OCI-LY1 (cell line): ENCODE results near the gene CD3E.

Source experiments
- EZH2 ChIP-seq: fragments of 200-600 bp; sonication (generic), shearing (Covaris generic); IDR thresholded peaks from 2 replicates; pipeline ENCODE4 v1.8.0; 2017; ENCODE audit warnings: borderline replicate concordance, mixed run types, mild to moderate bottlenecking, antibody characterized with exemption, low read length, moderate library complexity, mixed read lengths
- TF ChIP-seq, protein P1 (sequence below): fragments of 200-600 bp; sonication (generic), shearing (Covaris generic); IDR thresholded peaks from 2 replicates; pipeline ENCODE4 v1.5.1; 2017; ENCODE audit warnings: mild to moderate bottlenecking, antibody characterized with exemption, low read length, moderate library complexity, mixed read lengths

DNA sequence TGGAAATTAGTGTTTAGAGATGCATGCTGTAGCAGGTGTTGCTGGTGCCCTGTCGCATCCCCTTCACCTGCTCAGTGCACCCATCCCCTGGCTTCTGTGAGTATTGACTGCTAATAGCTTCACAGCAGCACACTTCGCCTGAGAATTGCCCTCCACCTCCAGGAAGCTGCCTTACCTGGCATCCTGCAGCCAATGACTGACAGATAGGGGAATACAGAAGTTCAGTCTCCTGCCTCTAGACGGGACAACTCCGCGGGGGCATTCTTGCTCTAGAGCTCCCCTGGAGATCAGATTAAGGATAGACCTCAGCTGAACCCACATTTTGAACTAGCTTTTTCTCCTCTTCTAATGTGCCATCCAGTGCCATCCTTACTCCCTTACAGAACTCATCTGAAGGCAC, 9.3 kb upstream of the CD3E start:
- TF ChIP-seq, protein P1, sequence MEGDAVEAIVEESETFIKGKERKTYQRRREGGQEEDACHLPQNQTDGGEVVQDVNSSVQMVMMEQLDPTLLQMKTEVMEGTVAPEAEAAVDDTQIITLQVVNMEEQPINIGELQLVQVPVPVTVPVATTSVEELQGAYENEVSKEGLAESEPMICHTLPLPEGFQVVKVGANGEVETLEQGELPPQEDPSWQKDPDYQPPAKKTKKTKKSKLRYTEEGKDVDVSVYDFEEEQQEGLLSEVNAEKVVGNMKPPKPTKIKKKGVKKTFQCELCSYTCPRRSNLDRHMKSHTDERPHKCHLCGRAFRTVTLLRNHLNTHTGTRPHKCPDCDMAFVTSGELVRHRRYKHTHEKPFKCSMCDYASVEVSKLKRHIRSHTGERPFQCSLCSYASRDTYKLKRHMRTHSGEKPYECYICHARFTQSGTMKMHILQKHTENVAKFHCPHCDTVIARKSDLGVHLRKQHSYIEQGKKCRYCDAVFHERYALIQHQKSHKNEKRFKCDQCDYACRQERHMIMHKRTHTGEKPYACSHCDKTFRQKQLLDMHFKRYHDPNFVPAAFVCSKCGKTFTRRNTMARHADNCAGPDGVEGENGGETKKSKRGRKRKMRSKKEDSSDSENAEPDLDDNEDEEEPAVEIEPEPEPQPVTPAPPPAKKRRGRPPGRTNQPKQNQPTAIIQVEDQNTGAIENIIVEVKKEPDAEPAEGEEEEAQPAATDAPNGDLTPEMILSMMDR: no peak
- no peak for TF ChIP-seq EZH2
